Measurements from ENCODE around the gene CDON.

Gene CDON

DNA sequence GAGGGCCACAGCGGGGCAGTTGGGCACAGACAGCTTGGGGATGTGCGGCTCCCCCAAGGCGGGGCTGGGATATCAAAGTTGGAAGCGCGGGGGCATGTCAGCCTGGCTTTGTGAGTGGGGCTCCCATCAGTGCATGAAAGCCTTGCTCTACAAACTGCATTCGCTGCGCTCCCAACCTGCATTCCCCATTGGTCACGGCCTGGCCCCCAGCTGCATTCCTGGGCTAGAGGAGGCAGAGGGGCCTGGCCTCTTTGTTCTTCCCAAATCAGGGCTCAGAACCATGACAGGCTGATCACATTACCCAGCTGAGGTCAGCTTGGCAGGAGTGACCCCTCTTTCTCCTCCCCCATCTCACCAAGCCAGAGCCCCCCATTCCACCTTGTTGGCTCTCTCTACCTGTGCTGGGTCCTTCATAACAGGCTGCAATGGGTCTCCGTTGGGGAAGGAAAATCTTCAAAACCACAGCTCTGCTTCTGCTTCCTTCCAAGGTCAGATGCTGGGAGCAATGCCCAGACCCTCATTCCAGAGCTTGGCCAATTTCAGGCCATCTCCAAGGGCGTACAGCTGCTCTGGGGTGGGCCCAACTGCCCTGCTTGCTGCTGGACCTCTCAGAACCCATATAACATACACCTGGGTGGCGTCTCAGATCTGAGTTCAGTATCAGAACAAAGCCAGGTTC is 38.7 kb upstream of the CDON start:
- Histone ChIP-seq H3K27me3 (ENCODE audit: control insufficient read depth, insufficient read depth, low read length) (no peaks in the 10 kb centered on the region), H3K27ac (ENCODE audit: low read length) (no peak overlapping the region), H3K4me3 (ENCODE audit: low read length) (no peak overlapping the region), H3K36me3 (ENCODE audit: control insufficient read depth, low read depth, low read length) (no peaks in the 10 kb centered on the region), H3K4me1 (ENCODE audit: control insufficient read depth, low read depth, low read length) (peaks cover 28% of the 10 kb centered on the region), H3K9me3 (ENCODE audit: control insufficient read depth, low read depth, low read length) (no peaks in the 10 kb centered on the region), H3K9ac (ENCODE audit: low read length) (no peak overlapping the region)

DNA sequence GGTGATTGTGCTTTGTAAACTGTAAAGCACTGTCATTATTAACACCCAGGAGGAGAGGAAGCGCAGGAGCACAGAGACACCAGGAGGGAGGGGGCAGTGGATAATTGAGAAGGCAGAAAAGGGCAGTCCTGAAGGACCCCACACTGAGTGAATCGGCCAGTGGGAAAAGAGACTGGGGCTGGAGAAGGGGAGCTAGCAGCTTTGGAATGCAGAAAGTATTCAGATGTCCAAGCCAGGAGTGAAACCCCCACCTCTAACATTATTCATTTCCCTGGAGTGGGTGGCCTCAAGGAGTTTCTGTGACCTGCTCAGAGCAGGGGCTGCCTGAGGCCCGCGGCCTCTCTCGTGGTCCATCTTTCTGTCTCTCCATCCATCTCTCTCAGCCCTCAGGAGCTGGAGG is 38.0 kb upstream of the CDON start:
- no peaks in the 10 kb centered on the region for H3K9me3 ChIP-seq (ENCODE audit: control insufficient read depth, low read depth, low read length)
- H3K4me1 ChIP-seq (ENCODE audit: control insufficient read depth, low read depth, low read length), result peaks cover 28% of the 10 kb centered on the region
- H3K36me3 ChIP-seq (ENCODE audit: control insufficient read depth, low read depth, low read length), result no peaks in the 10 kb centered on the region
- no peak overlapping the region for H3K27ac ChIP-seq (ENCODE audit: low read length)
- H3K4me3 ChIP-seq (ENCODE audit: low read length), result no peak overlapping the region
- no peaks in the 10 kb centered on the region for H3K27me3 ChIP-seq (ENCODE audit: control insufficient read depth, insufficient read depth, low read length)
- H3K9ac ChIP-seq (ENCODE audit: low read length), result no peak overlapping the region

DNA sequence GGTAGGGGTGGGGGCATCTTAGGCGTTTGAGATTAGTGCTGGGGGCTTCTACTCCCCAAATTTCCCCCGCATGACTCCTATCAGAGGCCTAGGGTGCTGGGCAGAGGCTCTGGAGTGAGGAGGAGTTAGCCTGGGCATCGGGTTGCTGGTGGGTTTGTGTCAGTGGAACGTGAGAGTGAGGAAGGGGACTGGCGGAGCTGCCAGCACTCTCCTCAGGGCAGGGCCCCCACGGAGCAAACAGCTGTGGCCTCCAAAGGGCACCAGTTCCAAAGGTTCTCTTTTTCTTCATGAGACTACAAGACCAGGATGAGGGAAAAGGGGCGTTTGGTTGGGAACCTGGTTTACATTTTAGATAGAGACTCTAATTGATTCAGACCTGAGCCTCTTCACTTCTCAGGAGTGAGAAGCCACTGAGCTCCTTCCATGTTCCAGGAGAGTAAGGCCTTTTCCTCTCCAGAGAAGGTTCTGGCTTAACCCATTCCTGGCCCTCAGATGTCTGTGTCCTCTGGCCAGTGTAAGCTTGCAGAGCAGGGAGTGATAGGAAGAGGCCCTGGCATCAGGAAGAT is 35.6 kb upstream of the CDON start:
- Histone ChIP-seq H3K9me3 (ENCODE audit: control insufficient read depth, low read depth, low read length) (no peaks in the 10 kb centered on the region), H3K36me3 (ENCODE audit: control insufficient read depth, low read depth, low read length) (no peaks in the 10 kb centered on the region), H3K27ac (ENCODE audit: low read length) (no peak overlapping the region), H3K4me1 (ENCODE audit: control insufficient read depth, low read depth, low read length) (peaks cover 11% of the 10 kb centered on the region), H3K9ac (ENCODE audit: low read length) (no peak overlapping the region), H3K27me3 (ENCODE audit: control insufficient read depth, insufficient read depth, low read length) (no peaks in the 10 kb centered on the region), H3K4me3 (ENCODE audit: low read length) (no peak overlapping the region)

DNA sequence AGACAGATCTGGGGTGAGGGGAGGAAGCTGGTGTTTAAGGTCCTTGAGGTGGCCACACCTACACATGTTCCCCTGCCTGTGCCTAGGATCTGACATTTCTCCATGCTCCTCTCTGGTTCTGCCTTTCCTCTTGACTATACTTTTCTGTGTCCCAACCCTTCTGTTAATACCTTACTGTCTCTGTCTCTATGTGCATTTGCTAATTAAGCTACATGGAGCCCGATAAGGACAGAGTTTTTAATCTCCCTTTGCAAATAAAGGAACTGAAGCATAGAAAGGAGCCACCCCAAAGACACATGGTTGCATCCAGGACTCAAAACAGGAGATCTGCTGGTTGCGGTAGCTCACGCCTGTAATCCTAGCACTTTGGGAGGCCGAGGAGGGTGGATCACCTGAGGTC is 33.1 kb upstream of the CDON start:
- Histone ChIP-seq H3K27me3 (ENCODE audit: control insufficient read depth, insufficient read depth, low read length) (no peaks in the 10 kb centered on the region), H3K9ac (ENCODE audit: low read length) (no peak overlapping the region), H3K4me1 (ENCODE audit: control insufficient read depth, low read depth, low read length) (peaks cover 4% of the 10 kb centered on the region), H3K4me3 (ENCODE audit: low read length) (no peak overlapping the region), H3K27ac (ENCODE audit: low read length) (no peak overlapping the region), H3K9me3 (ENCODE audit: control insufficient read depth, low read depth, low read length) (no peaks in the 10 kb centered on the region), H3K36me3 (ENCODE audit: control insufficient read depth, low read depth, low read length) (no peaks in the 10 kb centered on the region)

DNA sequence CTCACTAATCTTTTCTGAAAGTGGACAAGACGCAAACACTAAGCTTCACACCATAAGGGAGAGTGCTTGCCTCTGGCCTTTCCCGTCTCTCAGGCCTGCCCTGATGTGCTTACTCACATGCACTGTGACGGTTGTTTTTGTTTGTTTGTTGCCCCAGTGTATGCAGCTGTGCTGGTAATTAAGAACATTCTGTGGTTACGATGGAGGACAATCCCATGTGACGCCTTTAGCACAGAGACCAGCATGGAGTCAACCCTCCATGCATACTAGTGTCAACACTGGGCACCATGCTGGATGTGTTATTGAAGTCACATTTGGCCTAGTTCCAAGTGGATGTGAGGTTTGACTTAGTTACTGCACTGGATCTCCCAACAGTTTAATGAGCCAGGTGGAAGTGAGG is 27.8 kb upstream of the CDON start:
- H3K9ac ChIP-seq (ENCODE audit: low read length), result no peak overlapping the region
- H3K4me3 ChIP-seq (ENCODE audit: low read length), result no peak overlapping the region
- H3K27me3 ChIP-seq (ENCODE audit: control insufficient read depth, insufficient read depth, low read length), result no peaks in the 10 kb centered on the region
- no peak overlapping the region for H3K27ac ChIP-seq (ENCODE audit: low read length)
- no peaks in the 10 kb centered on the region for H3K4me1 ChIP-seq (ENCODE audit: control insufficient read depth, low read depth, low read length)
- no peaks in the 10 kb centered on the region for H3K9me3 ChIP-seq (ENCODE audit: control insufficient read depth, low read depth, low read length)
- H3K36me3 ChIP-seq (ENCODE audit: control insufficient read depth, low read depth, low read length), result no peaks in the 10 kb centered on the region

DNA sequence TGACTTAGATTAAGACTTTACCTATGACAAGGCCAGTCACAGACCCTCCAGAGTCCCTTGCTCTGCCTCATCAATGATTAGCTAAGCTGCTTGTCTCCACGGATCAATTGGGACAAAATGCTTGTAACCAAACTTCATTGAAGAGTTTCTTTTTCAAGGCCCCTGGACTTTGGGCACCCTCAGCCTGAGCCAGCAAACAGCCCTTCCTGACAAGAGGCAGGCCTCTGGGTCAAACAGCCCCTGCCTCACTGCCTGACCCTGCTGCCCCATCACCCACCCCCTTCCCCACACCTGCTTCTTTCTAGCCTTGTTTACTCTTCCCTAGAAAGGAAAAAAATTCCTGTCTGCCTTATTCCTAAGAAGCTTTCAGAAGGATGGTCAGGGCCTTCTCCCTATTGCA is 26.3 kb upstream of the CDON start:
- Histone ChIP-seq H3K4me1 (ENCODE audit: control insufficient read depth, low read depth, low read length) (peaks cover 5% of the 10 kb centered on the region), H3K4me3 (ENCODE audit: low read length) (no peak overlapping the region), H3K27ac (ENCODE audit: low read length) (no peak overlapping the region), H3K36me3 (ENCODE audit: control insufficient read depth, low read depth, low read length) (no peaks in the 10 kb centered on the region), H3K9me3 (ENCODE audit: control insufficient read depth, low read depth, low read length) (no peaks in the 10 kb centered on the region), H3K27me3 (ENCODE audit: control insufficient read depth, insufficient read depth, low read length) (no peaks in the 10 kb centered on the region), H3K9ac (ENCODE audit: low read length) (no peak overlapping the region)

DNA sequence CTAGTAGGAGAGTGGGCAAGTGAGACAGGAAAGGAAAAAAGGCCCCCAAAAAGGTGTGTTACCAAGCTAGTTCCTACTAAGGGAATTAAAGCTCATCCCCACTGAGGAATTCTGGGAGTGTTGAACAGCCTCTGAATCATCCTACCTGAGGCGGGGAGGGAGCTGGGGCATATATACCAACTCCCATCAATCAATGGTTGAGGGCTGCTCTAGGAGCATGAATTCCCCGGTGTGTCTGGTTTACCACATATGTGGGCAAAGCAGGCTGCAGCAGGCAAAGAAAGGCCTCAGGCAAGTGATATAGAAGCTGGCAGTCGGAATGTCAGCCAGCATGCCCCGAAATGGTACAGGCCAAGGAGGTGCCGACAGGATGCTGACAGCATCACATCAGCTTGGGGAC is 23.6 kb upstream of the CDON start:
- no peak overlapping the region for H3K9ac ChIP-seq (ENCODE audit: low read length)
- H3K27ac ChIP-seq (ENCODE audit: low read length), result no peak overlapping the region
- H3K27me3 ChIP-seq (ENCODE audit: control insufficient read depth, insufficient read depth, low read length), result peaks cover 5% of the 10 kb centered on the region

DNA sequence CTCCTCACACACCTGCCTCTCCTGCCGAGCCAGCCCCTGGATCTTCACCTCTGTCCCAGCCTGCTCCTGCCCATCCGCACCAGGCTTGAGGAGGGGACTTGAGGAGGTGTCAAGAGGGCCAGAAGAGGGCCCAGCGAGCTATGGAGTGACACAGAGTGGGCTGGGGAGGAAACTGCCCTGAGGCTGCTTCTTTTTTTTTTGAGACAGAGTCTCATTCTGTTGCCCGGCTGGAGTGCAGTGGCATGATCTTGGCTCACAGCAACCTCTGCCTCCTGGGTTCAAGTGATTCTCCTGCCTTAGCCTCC is 21.9 kb upstream of the CDON start:
- Histone ChIP-seq H3K4me3 (ENCODE audit: low read length) (no peak overlapping the region), H3K36me3 (ENCODE audit: control insufficient read depth, low read depth, low read length) (no peaks in the 10 kb centered on the region), H3K9ac (ENCODE audit: low read length) (no peak overlapping the region), H3K27me3 (ENCODE audit: control insufficient read depth, insufficient read depth, low read length) (peaks cover 5% of the 10 kb centered on the region), H3K27ac (ENCODE audit: low read length) (no peak overlapping the region), H3K9me3 (ENCODE audit: control insufficient read depth, low read depth, low read length) (no peaks in the 10 kb centered on the region), H3K4me1 (ENCODE audit: control insufficient read depth, low read depth, low read length) (peaks cover 40% of the 10 kb centered on the region)

More for the DNA sequence above, 23.6 kb upstream of the CDON start:
- Histone ChIP-seq H3K4me3 (ENCODE audit: low read length) (no peak overlapping the region), H3K4me1 (ENCODE audit: control insufficient read depth, low read depth, low read length) (peaks cover 26% of the 10 kb centered on the region), H3K36me3 (ENCODE audit: control insufficient read depth, low read depth, low read length) (no peaks in the 10 kb centered on the region), H3K9me3 (ENCODE audit: control insufficient read depth, low read depth, low read length) (no peaks in the 10 kb centered on the region)

DNA sequence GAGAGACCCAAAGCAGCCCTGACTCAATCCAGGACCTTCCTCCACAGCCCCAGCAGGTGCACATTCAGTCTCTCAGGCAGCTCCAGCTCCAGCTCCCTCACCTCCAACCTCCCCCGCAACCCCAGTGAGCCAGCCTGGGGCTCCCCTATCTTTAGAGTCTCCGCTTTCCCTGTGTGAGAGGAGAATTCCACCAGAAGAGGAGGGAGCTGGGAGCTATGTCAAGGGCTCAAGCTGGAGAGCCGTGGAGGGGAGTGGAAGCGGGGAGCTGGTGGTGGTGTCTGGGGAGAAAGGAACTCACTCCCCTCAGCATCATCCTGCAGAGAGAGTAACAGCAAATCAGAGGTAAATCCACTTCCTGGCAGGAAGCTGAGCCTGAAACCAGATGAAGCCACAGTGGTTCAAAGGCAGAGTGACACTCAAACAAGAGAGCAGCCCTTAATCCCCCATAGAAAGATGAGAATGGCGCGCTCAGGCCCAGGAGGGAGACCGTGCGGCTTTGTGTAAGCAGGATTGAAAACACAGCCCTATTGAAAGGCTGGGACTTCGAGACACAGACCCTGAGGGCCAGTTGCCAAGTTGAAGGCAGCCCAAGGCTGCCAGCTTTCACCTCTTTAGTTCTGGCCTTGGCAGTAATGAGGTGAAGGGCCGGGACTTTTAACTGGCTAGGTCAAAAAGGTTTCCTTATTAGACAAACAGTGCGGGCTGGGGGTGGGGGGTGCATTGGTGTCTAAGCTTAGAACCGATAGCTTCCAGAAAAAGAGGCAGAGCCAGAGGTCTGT is 21.4 kb upstream of the CDON start:
- Histone ChIP-seq H3K36me3 (ENCODE audit: control insufficient read depth, low read depth, low read length) (no peaks in the 10 kb centered on the region), H3K4me1 (ENCODE audit: control insufficient read depth, low read depth, low read length) (peaks cover 44% of the 10 kb centered on the region), H3K9ac (ENCODE audit: low read length) (no peak overlapping the region), H3K27ac (ENCODE audit: low read length) (no peak overlapping the region), H3K27me3 (ENCODE audit: control insufficient read depth, insufficient read depth, low read length) (peaks cover 5% of the 10 kb centered on the region), H3K9me3 (ENCODE audit: control insufficient read depth, low read depth, low read length) (no peaks in the 10 kb centered on the region), H3K4me3 (ENCODE audit: low read length) (no peak overlapping the region)

DNA sequence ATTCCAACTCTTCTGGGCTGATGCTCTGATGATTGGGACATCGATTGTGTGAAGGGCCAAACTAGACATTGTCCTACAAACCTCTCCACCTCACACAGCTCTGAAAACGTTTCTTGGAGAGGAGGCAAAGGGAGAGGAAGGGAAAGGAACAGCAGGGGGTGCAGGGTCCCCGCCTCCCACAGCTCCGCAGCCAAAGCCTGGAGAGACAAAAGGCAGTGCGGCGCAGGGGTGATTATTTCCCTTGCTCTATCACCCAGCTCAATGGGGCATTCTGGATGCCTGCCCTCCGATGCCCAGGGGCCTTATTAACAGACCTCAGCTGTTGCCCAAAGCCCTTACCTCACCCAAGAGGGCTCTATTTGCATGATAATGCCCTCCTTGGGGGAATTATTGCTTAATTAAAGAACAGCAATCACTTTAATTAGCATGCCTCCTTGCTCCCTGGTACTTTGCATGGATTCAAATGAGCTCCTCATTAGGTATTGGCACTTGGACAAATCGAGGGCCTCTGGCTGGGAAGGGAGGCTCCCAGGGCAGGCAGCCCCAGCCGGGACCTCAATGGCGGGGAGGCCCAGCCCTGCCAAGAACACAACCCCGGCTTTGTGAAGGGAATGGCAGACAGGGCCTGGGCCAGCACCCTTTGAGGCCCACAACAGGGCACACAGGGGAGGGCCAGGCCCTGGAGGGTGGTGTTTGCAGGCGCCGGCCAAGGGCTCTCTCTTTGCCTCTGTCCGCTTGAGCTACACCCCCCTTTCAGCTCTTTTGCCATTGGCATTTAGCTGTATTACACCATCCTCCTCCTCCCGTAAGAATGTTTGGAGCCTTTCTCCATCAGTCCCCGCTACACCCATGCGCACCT is 19.8 kb upstream of the CDON start:
- Histone ChIP-seq H3K27ac (ENCODE audit: low read length) (no peak overlapping the region), H3K27me3 (ENCODE audit: control insufficient read depth, insufficient read depth, low read length) (peaks cover 5% of the 10 kb centered on the region), H3K36me3 (ENCODE audit: control insufficient read depth, low read depth, low read length) (no peaks in the 10 kb centered on the region), H3K9me3 (ENCODE audit: control insufficient read depth, low read depth, low read length) (no peaks in the 10 kb centered on the region), H3K4me3 (ENCODE audit: low read length) (no peak overlapping the region), H3K4me1 (ENCODE audit: control insufficient read depth, low read depth, low read length) (peaks cover 44% of the 10 kb centered on the region), H3K9ac (ENCODE audit: low read length) (no peak overlapping the region)

DNA sequence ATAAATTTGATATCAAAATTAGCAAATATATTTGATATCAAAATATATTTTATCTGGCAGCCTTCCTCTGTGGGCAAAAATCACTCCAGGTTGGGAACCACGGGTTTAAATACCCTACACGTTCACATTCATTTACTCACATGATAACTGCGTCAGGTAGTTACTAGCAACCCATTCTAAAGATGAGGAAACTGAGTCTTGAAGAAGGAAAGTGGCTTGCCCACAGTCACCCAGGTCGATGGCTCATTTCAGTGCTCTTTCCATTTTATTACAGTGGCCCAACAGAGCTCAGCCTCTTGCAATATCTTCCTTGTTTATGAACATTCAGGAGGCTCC is 19.2 kb upstream of the CDON start:
- H3K27me3 ChIP-seq (ENCODE audit: control insufficient read depth, insufficient read depth, low read length), result peaks cover 5% of the 10 kb centered on the region
- H3K4me1 ChIP-seq (ENCODE audit: control insufficient read depth, low read depth, low read length), result peaks cover 44% of the 10 kb centered on the region
- H3K27ac ChIP-seq (ENCODE audit: low read length), result no peak overlapping the region
- no peak overlapping the region for H3K4me3 ChIP-seq (ENCODE audit: low read length)
- no peaks in the 10 kb centered on the region for H3K9me3 ChIP-seq (ENCODE audit: control insufficient read depth, low read depth, low read length)
- H3K9ac ChIP-seq (ENCODE audit: low read length), result no peak overlapping the region
- H3K36me3 ChIP-seq (ENCODE audit: control insufficient read depth, low read depth, low read length), result no peaks in the 10 kb centered on the region
